ENCODE data around the gene THAP12. TPM values are rescaled to one million over a fixed set of nuclear protein-coding genes. Genes with fewer than 3 reads are reported as not detected.

THAP12 gene
- total and polyA plus RNA-seq, 2 of the 13 experiments (the other 11 are each of a cell fraction or from before 2014, with no cell fraction given) = 18.8 to 51.3 TPM

GRCh38 chr11:76380977-76381719 is at the start of gene THAP12, which contains the start of gene GVQW3 (continued):
- TF ChIP-seq ZNF276 (CRISPR knock-in tag; IDR thresholded peaks at IDR 0.05; ENCODE audit: low read depth) = no peak
- TF ChIP-seq ETS1 (CRISPR knock-in tag; IDR thresholded peaks at IDR 0.05) = no peak
- no peak for TF ChIP-seq MIER2 (CRISPR knock-in tag; IDR thresholded peaks at IDR 0.05)
- peak; percentile 36; the same call in 1 of the 2 replicates for TF ChIP-seq ZKSCAN8 (CRISPR knock-in tag; IDR thresholded peaks at IDR 0.05; ENCODE audit: borderline replicate concordance)
- TF ChIP-seq PAX8 (CRISPR knock-in tag; IDR thresholded peaks at IDR 0.05; ENCODE audit: borderline replicate concordance) = no peak
- TF ChIP-seq ZNF546 (CRISPR knock-in tag; conservative IDR thresholded peaks at IDR 0.05) = no peak; the same call in 1 of the 2 replicates
- no peak for TF ChIP-seq ZNF180 (CRISPR knock-in tag; IDR thresholded peaks at IDR 0.05; ENCODE audit: borderline replicate concordance, low read depth)
- no peak for TF ChIP-seq RELA (CRISPR knock-in tag; IDR thresholded peaks at IDR 0.05)
- TF ChIP-seq ZNF253 (CRISPR knock-in tag; IDR thresholded peaks at IDR 0.05; ENCODE audit: borderline replicate concordance) = no peak
- TF ChIP-seq SMAD3 (CRISPR knock-in tag; IDR thresholded peaks at IDR 0.05) = 0 out of 2 replicates have a peak, but pooled peaks have one; percentile 43
- no peak for TF ChIP-seq ZFP36L2 (CRISPR knock-in tag; IDR thresholded peaks at IDR 0.05)
- TF ChIP-seq TERF1 (CRISPR knock-in tag; IDR thresholded peaks at IDR 0.05) = no peak
- no peak for TF ChIP-seq DDIT3 (CRISPR knock-in tag; IDR thresholded peaks at IDR 0.05)
- no peak; the same call in 1 of the 2 replicates for TF ChIP-seq ZNF558 (CRISPR knock-in tag; IDR thresholded peaks at IDR 0.05; ENCODE audit: borderline replicate concordance)
- no peak for TF ChIP-seq JARID2 (CRISPR knock-in tag; IDR thresholded peaks at IDR 0.05; ENCODE audit: insufficient replicate concordance)
- TF ChIP-seq ZNF607 (CRISPR knock-in tag; IDR thresholded peaks at IDR 0.05; ENCODE audit: borderline replicate concordance) = no peak; the same call in 1 of the 2 replicates
- TF ChIP-seq NRL (CRISPR knock-in tag; IDR thresholded peaks at IDR 0.05; ENCODE audit: borderline replicate concordance) = peak; percentile 43; the same call in 1 of the 2 replicates
- peak; percentile 83 for TF ChIP-seq PHF20 (CRISPR knock-in tag; IDR thresholded peaks at IDR 0.05)
- no peak for TF ChIP-seq HNF1A (IDR thresholded peaks at IDR 0.05; ENCODE audit: low read depth)
- TF ChIP-seq HNF1A (CRISPR knock-in tag; IDR thresholded peaks at IDR 0.05; ENCODE audit: borderline replicate concordance) = no peak
- TF ChIP-seq ZNF484 (CRISPR knock-in tag; IDR thresholded peaks at IDR 0.05; ENCODE audit: borderline replicate concordance, low read depth) = no peak

Data from HepG2 (cell line).